AG09309 (cell line): ENCODE measurements around the gene BRF1.

Source experiments
- DNase-seq: peaks from one replicate; pipeline ENCODE4 v3.0.0-alpha.2; 2010; ENCODE audit warnings: low read depth
- H3K4me3 ChIP-seq: 2 replicates; pipeline ENCODE4 v1.5.1; 2011; ENCODE audit warnings: mild to moderate bottlenecking, low read depth, low read length, moderate library complexity; ENCODE audit not compliant: control insufficient read depth
- TF ChIP-seq, protein P1 (sequence below): IDR thresholded peaks from 2 replicates; pipeline ENCODE4 v1.5.1; 2011; ENCODE audit warnings: mild to moderate bottlenecking, low read depth, low read length, inconsistent platforms; ENCODE audit not compliant: insufficient read depth, control insufficient read depth; ENCODE audit errors: missing control alignments

The BRF1 gene

GRCh38 chr14:105171004-105171673 lies 129.7 kb downstream of the BRF1 start:
- no peak for DNase-seq

DNA sequence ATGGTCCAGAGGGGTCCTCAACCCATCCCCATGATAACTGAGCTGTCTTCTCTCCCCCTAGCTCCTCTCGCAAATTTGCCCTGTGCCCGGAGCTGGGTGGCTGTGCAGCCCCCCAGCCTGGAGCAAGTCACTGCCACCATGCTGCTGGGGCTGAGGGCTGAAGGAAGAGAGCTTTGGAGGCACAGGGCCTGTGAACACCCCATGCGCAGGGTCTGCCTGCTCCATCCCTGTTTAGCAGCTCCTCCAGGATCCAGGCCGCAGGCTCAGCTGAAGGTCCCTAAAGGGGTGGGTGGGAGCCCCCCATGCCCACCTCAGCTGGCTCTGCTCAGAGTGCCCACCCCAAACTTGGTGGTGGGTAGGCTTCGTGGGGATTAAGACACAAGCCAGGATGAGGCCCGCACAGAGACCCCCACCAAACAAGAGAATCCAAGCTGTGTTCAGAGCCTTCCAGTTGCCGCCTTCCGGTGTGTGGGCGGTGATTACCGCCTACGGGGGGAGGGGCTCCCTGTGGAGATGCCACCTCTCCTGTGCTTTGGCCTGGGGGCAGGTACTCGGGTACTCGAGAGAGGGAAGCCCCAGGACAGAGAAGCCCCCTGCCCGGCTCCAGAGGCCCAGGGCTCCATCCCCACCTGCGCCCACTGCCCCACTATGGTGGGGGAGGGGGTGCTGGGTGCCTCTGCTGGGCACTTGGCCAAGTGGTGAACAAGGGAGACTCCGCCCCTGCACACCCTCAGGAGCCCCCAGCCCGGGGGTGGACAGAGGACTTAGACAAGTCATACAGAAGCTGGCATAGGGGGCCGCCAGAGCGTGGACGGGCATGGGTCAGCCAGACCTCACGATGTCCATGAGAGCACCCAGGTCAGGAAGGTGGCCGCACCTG lies 130.8 kb downstream of the BRF1 start:
- H3K4me3 ChIP-seq = no peak overlapping the region
- TF ChIP-seq, protein P1, sequence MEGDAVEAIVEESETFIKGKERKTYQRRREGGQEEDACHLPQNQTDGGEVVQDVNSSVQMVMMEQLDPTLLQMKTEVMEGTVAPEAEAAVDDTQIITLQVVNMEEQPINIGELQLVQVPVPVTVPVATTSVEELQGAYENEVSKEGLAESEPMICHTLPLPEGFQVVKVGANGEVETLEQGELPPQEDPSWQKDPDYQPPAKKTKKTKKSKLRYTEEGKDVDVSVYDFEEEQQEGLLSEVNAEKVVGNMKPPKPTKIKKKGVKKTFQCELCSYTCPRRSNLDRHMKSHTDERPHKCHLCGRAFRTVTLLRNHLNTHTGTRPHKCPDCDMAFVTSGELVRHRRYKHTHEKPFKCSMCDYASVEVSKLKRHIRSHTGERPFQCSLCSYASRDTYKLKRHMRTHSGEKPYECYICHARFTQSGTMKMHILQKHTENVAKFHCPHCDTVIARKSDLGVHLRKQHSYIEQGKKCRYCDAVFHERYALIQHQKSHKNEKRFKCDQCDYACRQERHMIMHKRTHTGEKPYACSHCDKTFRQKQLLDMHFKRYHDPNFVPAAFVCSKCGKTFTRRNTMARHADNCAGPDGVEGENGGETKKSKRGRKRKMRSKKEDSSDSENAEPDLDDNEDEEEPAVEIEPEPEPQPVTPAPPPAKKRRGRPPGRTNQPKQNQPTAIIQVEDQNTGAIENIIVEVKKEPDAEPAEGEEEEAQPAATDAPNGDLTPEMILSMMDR = no peak
- no peak for DNase-seq

More at GRCh38 chr14:105171004-105171673, 129.7 kb downstream of the BRF1 start:
- TF ChIP-seq, protein P1 = no peak
- no peak overlapping the region for H3K4me3 ChIP-seq

GRCh38 chr14:105168979-105169507 lies 131.8 kb downstream of the BRF1 start:
- DNase-seq = no peak
- no peak overlapping the region for H3K4me3 ChIP-seq
- TF ChIP-seq, protein P1 = peak; percentile 24

DNA sequence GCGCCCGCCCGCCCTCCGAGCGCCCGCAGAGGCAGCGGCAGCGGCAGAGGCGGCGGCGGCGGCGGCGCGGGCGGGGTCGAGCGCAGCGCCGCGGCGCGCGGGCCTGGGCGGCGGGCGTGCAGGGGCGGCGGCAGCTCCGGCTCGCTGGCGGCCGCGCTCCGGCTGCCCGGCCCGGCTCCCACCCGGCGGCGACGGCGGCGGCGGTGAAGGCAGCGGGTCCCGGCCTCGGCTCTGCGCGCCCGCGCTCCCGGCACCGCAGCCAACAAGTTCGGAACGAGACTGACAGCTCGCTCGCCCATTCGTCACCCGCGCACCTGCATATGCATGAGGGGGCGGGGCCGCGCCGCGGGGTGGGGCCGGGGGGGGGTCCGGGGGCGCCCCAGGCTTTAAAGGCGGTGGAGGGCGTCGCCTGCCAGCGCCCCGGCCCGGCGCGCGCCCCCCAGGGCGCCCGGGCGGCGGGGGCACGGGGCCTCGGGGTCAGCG lies 132.3 kb downstream of the BRF1 start, which contains the start of gene JAG2:
Gene JAG2 (minus strand): TSS at position 281 of the 483 bp plus-strand sequence. CDS start 356 bp downstream, outside the sequence.
- TF ChIP-seq, protein P1 = no peak
- no peak within 1 kb of the TSS for H3K4me3 ChIP-seq
- no peak for DNase-seq

GRCh38 chr14:105168093-105168420 lies 132.7 kb downstream of the BRF1 start:
- no peak for DNase-seq
- no peak overlapping the region for H3K4me3 ChIP-seq
- TF ChIP-seq, protein P1 = no peak

DNA sequence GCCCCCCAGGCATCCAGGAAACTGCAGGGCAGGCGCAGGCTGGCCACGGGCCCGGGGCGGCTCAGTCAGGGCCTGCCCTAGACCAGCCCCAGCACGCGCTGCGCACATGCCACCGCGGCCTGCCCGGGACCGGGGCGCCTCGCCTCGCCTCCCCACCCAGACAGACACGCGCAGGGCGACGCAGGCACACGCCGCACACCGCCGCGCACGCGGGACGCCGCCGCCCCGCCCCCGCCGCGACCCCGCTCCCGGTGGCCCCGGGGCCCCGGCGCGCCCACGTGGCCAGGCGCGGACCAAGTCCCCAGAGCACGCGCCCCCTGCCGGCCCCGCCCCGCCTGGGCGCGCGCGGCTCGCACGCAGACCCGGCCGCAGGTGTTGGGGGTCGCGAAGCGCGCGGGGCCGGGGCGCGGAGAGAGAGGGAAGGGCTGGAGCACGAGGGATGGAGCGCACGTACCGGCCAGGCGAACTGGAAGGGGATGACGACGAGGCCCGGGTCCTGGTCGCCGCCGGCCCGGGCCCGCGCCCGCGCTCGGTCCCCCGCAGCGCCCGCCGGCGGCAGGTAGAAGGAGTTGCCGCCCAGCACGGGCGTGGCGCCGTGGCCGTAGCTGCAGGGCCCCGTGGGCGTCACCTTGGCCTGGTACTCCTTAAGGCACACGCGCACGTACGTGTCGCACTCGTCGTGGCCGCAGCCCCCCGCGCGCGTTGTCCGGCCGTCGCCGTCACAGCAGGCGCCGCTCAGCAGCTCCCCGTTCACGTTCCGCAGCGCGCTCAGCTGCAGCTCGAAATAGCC lies 133.3 kb downstream of the BRF1 start:
- no peak for DNase-seq
- H3K4me3 ChIP-seq = no peak overlapping the region
- TF ChIP-seq, protein P1 = no peak
